ENCODE measurements around the gene PLA2G15.
A peak's percentile ranks its signal among the peaks of the same experiment; 100 is the strongest.

The PLA2G15 gene

DNA sequence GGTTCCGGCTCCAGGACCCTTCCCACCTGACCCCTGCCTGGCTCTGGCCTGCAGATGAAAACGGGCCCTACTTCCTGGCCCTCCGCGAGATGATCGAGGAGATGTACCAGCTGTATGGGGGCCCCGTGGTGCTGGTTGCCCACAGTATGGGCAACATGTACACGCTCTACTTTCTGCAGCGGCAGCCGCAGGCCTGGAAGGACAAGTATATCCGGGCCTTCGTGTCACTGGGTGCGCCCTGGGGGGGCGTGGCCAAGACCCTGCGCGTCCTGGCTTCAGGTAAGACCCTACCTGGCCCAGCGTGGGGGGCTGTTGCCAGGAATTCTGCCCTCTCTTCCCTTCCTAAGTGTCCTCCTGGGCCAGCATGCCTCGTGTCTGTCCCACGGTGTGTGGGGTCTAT, 10.5 kb downstream of the PLA2G15 start:
- no peak for DNase-seq

DNA sequence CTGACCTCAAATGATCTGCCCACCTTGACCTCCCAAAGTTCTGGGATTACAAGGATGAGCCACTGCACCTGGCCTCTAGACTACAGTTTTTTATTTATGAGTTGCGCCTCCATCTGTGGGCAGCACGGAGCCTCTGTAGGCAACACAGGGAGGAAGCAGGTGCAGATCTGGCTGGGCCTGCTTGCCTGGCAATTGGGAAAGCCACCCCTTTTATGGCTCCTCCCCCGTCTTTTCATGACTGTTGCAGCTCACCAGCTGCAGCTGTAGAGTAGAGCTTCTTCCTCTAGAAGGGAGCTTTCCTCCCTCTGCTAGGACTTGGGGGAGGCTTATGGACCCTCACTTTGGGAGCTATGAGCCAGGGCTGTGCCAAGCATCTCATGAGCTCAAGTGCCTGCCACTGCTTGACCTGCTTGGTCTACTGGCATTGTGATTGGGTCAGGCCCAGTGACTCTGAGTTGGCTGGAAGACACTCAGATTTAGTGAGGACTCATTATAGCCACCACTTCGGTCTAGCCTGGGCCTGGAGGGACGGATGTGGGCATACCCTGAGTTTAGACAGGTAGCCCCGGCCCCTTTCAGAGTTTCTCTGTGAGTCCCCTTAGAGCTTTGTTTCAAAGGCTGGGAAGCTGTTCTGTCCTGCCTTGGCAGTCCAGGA, 12.2 kb downstream of the PLA2G15 start:
- peak; percentile 54 for DNase-seq

DNA sequence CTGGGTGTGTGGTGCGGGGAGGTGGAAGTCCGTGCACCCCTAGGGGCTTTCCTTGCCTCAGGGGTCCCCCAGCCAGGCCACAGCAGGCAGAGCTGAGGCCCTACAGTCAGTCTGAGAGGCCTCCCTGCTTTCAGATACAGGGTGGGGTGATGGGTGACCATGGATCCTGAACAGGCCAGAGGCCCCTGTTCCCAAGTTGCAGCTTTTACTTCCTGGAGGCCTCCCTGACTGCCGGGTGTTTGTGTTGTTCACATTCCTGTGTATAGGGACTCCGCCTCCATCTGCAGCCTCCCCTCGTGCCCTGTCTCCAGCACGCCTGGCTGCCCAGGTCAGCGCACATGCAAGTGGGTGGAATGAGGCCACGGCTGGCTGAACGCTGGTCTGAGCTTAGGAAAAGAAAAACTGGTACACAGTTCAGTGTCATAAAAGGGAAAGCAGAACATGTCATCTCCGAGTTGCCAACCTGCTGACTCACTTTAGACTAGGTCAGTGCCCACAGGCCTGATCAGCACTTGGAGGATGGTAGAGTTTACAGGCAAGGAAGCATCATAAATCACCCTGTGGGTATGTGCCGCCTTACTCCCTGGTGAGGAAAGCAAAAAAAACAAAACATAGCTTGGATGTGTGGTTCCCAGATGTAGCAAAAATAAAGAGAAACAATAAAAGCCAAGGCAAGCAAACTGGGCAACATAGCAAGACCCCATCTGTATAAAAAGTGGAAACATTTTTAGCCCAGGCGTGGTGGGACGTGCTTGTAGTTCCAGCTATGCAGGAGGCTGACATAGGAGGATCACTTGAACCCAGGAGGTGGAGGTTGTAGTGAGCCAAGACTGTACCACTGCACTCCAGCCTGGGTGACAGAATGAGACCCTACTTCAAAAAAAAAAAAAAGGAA, 13.0 kb downstream of the PLA2G15 start:
- no peak for DNase-seq

DNA sequence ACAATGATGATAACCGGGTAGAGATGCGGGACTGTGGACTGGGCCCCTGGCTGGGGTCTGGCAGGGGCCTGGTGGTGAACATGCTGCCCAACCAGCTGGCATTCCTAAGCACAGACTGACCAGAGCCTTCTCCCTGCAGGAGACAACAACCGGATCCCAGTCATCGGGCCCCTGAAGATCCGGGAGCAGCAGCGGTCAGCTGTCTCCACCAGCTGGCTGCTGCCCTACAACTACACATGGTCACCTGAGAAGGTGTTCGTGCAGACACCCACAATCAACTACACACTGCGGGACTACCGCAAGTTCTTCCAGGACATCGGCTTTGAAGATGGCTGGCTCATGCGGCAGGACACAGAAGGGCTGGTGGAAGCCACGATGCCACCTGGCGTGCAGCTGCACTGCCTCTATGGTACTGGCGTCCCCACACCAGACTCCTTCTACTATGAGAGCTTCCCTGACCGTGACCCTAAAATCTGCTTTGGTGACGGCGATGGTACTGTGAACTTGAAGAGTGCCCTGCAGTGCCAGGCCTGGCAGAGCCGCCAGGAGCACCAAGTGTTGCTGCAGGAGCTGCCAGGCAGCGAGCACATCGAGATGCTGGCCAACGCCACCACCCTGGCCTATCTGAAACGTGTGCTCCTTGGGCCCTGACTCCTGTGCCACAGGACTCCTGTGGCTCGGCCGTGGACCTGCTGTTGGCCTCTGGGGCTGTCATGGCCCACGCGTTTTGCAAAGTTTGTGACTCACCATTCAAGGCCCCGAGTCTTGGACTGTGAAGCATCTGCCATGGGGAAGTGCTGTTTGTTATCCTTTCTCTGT, 14.0 kb downstream of the PLA2G15 start:
- no peak for DNase-seq

DNA sequence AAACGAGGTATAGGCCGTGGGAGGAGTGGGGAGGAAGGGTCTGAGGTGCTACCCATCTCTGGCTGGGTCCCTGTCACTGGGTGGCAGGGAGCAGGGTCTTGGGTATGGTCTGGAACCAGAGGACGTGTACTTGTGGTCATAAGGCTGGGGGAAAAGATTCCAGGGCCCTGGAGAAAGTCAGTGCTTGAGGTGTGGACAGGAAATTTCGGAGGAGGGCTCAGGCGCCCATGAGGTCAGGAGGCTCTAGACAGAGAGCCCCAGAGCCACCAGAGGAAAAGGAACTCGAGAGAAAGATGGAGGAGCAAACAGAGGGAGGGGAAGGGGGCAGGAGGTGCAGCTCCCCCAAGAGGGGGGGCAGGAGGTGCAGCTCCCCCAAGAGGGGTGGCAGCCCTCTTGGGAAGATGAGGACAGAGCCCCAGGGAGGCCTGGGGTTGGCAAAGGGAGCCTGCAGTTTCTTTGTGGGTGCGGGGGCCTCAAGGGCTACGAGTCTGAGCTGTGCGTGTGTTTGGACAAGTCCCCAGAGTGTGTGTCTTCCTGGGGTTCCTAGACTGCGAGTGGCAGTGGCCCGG, 18.5 kb downstream of the PLA2G15 start:
- DNase-seq, result no peak

DNA sequence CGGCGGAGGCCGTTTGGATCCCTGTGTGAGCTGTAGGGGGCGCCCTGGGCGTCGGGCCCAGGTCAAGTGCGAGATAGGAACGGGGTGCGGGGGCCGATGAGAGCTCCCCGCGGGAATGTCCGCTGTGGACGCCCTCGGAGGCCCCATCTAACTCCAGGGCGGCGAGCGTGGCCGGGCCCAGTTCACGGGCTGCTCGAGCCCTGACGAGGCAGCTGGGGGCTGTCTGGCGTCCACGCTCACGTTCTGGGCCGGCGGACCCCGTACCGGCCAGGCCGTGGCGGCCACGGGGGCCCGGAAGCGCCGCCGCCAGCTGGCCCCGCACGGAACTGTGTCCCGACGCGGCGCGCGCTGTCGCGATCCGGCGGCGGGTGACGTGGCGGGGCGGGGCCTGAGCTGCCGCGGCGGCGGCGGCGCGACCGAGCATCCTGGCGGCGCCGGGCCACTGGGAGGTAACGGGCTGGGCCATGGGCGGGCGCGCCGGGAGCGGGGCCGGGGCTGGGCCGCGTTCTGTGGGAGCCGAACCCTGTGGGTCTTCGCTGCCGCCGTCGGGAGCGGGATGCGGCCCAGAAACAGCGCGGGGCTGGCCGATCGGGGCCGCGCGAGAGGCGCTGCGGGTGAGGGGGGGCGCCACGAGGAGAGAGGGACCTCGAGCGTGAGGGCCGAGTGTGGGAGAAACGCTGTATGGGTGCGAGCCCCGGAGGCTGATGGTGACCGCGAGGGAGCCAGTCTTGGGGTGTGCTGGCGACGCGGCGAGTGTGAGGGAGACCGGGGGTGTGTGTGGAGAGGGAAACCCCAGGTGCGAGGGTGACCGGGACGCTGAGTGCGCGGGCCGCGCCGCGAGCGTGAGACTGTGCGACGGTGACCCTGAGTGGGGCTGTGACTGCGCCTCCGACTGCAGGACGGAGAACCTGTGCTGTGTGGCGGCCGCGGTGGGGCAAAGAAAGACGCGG, 19.2 kb downstream of the PLA2G15 start, which contains the start of gene SLC7A6:
TSS of gene SLC7A6 (plus strand) at position 399 of the 950 bp plus-strand sequence. CDS start 10,201 bp downstream, outside the sequence.
- DNase-seq, result no peak

DNA sequence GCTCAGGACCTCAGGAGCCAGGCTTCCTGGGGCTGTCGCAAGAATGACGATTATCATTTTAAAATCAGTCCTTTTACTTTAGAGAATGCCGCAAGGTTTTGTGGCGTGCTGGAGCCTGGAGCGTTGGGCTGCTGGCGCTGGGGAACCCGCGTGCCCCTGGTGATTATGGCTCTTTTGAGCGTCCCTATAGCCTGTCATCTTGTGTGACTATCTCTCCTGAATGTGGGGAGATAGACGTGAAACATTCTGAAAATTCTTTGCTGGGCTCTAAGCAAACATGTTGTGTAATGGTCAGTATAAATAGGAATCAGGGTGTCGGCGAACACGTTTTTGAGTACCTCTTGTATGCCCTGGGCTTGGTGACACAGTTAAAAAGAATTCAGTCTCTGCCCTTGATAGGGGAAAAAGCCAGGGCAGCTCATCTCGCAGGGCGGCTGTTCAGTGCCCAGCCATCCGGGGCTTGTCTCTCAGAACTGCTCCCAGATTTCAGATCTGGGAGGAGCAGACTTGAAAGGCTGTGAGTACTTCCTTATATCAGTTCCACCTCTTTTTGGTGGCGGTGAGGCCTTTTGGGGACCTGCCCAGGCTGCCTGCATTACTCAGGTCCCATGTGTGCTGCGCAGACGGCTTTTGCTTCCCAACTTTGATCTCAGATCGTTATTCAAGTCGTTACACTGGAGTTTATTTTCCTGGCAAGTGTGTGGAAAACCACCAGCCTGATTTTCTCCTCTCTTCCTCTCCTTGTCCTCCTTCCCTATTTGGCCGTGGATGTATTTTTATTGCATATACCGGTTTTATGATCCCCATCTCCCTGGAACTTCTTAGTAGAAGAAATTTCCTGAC, 20.1 kb downstream of the PLA2G15 start:
- DNase-seq, result no peak

DNA sequence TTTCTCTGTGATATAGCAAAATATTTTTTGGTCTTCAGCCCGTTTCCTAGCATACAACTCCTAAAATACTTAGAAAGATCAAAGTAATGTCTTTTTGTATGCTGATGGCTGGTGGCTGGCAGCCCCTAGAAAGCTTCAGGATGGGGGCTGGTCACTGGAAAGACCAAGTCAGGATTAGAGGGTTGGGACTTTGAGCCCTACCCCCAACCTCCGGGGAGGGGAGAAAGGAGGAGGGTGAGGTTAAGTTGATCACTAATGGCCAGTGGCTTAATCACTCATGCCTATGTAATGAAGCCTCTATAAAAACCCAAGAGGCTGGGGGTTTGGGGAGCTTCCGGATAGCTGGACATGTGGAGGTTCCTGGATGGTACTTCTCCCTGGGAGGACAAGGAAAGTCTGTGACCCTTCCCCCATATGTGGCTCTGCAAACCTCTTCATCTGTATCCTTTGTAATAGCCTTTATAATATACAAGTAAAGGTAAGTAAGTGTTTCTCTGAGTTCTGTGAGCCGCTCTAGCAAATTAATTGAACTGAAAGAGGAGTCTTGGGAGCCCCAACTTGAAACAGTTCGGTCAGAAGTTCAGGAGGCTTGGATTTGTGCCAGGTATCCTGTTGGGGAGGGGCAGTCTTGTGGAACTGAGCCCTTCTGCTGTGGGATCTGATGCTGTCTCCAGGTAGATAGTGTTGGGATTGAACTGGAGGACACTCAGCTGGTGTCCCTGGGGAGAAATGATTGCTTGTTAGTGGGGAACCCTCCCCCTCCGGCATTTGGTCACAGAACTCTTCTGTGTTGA, 22.6 kb downstream of the PLA2G15 start:
- DNase-seq, result no peak

DNA sequence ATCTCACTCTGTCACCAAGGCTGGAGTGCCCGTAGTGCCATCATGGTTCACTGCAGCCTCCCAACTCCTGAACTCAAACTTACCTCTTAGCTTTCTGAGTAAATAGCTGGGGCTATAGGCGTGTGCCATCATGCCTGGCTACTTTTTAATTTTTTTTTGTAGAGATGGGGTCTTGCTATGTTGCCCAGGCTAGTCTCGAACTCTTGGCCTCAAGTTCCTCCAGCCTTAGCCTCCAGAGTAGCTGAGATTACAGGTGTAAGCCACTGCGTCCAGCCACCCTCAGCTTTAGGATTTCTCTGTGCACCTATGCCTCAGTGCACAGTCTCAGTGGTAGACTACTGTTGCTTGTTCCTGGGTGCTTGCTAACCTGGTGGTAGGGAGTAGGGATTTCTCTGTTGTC, 24.6 kb downstream of the PLA2G15 start:
- DNase-seq, result no peak

DNA sequence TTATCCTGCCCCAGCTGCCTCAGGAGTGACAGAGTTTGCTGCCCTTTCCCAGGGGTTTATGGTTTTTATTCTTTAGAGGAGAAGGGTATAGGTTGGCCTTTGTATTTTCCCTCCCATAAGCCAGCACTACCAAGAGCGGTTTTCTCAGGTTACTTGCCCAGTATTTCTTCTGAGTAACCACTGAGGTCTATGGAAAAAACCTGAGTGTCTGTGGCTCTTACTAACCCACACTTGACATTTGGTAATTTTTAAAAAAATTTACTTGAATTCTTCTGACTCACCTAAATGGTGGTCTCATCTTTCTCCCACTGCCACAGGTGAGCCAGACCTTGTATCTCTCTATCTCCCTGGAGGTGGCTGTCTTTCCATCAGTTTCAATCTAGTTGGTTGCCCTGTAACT, 25.2 kb downstream of the PLA2G15 start:
- DNase-seq, result no peak

DNA sequence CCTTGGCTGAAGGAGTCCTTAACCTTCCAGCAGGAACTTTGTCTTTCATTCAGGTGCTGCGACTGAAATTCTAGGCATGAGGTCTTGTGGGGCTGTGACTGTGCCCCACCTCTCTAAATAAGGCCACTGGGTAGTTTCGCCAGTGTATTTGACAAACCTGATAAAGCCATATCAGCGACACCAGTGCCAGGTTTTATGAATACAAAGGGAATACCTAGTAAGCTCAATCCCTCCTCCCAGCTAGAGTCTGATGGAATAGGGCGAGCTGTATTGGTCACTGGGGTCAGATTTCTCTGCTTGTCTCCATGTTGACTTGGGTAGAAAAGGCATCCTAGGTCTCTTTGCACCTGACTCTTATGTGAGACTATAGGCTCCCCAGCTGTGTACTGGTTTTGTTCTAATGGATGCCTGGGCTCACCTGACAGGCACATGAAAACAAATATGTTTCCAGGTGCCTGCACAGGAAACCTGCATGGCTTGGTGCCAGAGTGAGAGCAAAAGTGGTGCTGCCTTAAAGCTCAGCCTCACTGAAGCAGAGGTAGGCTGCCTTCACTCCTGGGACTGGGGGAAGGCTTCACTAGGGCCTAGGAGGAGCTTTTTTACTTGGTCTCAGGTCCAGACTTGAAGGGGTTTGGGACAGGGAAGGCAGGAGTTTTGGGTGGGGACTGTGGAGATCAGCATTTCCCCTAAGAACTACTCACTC, 27.5 kb downstream of the PLA2G15 start:
- DNase-seq, result peak; percentile 60

DNA sequence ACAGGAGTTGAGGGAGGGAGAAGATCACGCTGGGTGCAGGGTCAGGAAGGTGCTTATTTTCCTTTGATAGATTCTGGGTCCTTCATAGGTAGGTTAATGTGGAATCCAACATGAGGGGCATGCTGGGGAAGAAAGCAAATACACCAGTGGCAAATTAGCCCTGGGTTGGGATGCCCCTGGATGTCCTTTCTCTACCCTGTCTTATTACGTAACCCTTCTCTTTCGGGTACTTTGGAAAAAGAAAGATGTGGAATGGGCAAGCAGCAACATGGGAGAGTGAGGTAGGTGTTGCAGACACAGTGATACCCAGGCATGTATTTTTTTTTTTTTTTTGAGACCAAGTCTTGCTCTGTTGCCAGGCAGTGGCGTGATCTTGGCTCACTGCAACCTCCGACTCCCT, 28.3 kb downstream of the PLA2G15 start:
- DNase-seq, result no peak

DNA sequence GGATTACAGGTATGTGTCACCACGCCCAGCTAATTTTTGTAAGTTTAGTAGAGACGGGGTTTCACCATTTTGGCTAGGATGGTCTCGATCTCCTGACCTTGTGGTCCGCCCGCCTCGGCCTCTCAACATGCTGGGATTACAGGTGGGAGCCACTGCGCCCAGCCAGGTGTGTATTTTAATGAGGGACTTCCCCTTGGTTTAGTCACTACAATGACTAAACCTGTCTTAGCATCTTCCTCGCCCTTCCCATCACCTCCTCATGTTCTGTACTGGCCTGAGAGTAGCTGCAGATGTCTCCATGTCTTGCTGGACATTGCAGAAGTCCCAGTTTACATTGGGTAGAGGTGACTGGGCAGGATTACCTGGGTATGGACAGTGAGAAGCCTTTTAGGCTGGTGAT, 28.7 kb downstream of the PLA2G15 start:
- DNase-seq, result no peak

DNA sequence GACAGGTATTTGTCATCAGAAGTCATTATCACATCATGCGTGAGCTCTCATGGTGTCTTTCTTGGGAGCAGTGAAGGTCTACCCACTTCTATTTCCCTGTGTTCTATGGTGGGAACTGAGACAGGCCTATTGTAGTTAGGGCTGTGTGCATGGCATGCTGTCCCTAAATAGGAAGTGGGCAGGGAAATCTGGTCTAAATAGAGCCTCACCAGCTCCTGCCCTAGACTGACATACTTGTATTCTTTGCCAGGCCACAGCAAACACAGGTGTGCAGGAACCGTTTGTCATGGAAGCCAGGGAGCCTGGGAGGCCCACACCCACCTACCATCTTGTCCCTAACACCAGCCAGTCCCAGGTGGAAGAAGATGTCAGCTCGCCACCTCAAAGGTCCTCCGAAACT, 29.3 kb downstream of the PLA2G15 start:
- DNase-seq, result no peak

DNA sequence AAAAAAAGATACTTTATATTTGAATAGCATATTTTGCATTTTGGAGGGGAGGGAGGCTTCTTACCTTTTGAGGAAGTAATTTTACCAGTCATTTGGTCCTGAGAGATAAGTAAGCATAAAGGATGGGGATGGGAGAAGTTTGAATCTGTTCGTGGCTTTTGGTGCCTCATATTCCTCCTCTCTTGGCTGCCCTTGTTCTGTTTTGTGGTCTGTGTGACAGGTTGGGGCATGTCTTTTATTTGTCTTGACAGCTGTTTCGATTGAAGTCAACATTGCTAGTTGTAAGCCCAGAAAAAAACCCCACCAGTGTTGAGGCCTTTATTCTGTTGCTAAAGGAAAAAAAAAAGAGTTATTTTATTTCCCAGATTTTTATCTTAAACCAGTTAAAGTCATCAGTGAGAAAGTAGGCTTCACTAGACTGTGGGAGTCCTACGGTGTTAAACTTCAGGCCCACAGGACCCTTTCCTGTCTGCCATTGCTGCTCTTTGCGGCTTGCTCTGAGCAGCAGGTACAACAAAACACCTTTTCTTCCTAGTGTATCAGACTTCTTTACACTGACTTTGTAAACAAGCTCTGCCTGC, 30.5 kb downstream of the PLA2G15 start:
- no peak for DNase-seq

DNA sequence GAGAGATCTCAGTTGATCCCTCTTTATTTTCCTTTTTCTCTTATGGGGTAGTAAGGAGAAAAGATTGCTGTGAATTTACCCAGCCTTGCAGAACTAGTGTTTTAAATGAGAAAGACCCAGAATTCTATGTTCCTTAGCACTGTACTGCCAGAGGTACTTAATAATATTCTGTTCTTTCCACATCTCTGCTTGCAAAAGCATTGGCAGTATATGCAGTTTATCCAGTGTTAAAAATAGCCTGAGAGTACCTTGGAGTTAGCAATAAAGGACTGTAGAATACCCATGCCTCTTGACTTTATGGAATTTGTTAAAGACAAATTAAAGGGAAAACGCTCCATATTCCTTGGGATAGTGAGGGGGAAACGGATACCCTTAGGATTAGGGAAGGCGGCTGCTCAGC, 31.1 kb downstream of the PLA2G15 start:
- DNase-seq, result no peak

DNA sequence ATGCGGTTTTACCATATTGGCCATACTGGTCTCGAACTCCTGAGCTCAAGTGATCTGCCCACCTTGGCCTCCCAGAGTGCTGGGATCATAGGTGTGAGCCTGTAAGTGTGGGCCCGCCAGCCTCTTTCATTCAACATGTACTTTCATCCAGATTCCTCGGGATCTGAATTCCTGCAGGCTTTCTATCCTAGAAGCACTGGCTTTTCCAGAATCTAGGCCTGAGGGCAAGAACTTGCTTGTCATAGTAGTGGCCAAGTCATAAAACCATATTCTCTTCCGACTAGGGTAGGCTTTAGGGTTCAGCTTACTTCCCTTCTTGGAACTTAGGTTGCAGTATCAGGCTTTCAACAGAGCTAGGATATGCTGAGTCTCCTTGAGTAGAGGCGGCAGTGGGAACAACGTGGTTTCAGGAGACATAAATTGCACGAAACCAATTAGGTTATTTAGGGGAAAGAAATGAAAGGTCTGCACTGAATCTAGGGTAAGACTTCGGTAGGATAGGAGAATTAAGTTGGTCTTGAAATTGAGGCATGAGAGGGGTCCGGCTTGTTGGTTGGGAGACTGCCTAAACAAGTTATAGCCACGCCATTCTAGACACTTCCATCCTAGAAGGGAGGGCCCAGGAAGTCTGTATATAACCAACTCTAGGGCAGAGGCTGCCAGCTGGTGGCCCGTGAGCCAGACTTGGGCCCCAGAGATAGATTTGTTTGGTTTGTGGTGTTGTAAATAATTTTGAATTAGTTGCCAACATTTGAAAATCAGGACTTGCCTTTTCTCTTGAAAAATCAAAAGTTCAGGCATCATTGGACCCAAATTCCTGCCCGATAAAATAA, 34.8 kb downstream of the PLA2G15 start:
- DNase-seq, result no peak

All from NCI-H510A (cell line).